ENCODE results near the gene CCDC6.

CCDC6 gene

DNA sequence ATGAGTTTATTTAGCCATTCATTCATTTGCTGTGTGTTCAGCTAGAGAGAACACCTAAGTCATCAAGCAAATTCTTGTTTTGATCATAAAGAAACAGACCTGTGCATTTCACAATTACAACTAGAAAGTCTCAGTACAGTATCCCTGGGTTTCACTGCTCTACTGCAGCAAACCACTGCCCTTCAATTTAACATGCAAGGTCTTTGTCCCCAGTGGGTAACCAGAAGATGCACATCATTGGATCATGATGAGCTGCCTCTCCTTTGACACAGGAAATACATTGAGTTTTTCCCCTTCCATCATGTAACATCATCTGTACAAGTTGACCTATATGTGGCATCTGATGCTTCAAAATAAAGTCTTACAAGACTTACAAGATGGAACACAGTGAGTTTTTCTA lies 82.6 kb downstream of the CCDC6 start:
- TF ChIP-seq CTCF (IDR thresholded peaks at IDR 0.05; ENCODE audit: low read depth, low read length) = no peak
- H3K4me3 ChIP-seq (ENCODE audit: low read depth, low read length) = no peak overlapping the region

GRCh38 chr10:59823111-59823510 lies 83.2 kb downstream of the CCDC6 start:
- no peak overlapping the region for H3K4me3 ChIP-seq (ENCODE audit: low read depth, low read length)
- TF ChIP-seq CTCF (IDR thresholded peaks at IDR 0.05; ENCODE audit: low read depth, low read length) = no peak

DNA sequence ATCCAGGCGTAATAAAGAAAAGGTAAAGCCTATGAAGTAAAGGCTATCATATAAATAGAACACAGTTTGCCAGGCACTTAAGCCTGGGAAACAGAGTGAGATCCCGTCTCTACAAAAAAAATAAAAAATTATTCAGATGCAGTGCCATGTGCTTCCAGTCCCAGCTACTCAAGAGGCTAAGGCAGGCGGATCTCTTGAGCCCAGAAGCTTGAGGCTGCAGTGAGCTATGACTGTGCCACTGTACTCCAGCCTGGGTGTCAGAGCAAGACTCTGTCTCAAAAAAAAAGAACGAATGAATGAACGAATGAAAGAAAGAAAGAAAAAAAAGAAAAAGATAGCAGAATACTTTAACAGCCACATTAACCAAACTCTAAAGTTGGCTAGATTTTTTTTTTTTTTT lies 85.9 kb downstream of the CCDC6 start:
- no peak overlapping the region for H3K4me3 ChIP-seq (ENCODE audit: low read depth, low read length)
- TF ChIP-seq CTCF (IDR thresholded peaks at IDR 0.05; ENCODE audit: low read depth, low read length) = no peak

DNA sequence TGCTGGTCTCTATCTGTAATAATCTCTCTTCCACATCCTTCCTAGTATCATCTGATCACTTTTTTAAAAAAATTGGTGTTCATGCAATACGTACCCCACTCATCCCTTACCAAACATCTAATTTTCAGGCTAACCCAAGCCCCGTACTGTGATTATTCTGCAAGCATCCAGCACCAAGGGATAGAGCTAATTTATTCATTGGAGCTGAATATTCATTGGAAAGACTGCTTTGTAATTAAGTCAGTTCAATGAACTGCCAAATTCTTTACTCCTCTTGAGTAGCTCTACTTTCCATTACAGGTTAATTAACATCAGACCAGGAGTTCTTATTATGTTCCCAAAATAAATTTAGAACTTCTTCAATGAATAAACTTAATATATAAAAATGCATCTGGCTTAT lies 86.7 kb downstream of the CCDC6 start:
- TF ChIP-seq CTCF (IDR thresholded peaks at IDR 0.05; ENCODE audit: low read depth, low read length) = no peak
- H3K4me3 ChIP-seq (ENCODE audit: low read depth, low read length) = no peak overlapping the region

DNA sequence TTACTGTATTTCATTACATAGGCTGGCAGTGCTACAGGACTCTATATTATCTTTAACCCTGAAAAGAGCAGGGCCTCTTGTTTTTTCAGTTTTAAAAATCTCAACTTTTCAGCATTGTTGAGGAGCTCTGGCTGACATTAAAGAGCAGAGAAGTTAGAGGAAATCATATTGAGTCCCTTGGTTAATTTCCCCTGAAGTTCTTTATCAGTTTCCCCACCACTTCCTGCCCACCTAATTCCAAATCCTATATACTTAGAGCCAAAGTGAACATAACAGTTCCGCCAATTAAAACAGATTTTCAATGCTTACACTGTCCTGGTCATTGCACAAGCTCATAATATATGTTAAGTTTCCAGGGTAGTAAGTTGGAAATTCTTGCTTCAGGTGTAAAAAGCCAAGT lies 87.1 kb downstream of the CCDC6 start:
- H3K4me3 ChIP-seq (ENCODE audit: low read depth, low read length) = no peak overlapping the region
- TF ChIP-seq CTCF (IDR thresholded peaks at IDR 0.05; ENCODE audit: low read depth, low read length) = no peak

DNA sequence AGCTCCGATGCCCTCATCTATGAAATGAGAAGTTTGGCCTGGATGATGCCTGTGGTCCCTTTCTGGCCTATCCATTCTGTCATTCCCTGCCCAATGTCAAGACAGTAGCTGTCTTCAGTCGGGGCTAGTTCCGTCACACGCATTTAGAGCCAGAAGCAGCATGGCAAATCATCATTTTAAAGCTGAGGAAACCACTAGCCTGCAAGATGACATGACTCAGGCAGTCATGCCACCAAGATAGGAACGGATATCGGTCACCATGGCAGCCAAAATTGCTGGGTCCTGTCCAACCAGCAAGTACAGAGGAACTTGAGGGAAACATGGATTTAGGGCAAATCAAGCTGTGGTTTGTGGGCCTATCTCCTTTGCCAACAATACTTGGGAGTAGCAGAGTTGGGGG lies 88.6 kb downstream of the CCDC6 start:
- H3K4me3 ChIP-seq (ENCODE audit: low read depth, low read length) = no peak overlapping the region
- no peak for TF ChIP-seq CTCF (IDR thresholded peaks at IDR 0.05; ENCODE audit: low read depth, low read length)

DNA sequence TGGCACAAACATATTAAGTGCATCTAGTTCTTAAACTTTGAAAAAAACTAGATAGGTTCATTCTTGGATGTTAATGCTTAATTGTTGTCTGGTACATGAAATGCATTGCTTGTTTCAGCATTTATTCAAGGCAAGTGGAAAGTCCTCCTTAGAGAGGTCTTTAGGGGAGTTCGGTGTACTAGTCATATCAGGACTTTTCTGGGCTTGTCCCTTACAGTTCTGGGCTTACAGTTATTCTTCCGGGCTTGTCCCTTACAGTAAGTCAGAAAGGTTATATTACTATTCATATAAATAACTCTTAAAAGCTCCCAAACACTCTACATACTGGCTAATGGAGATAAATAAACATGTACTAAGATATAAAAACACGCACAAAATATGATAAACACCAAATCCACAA lies 91.5 kb downstream of the CCDC6 start:
- no peak overlapping the region for H3K4me3 ChIP-seq (ENCODE audit: low read depth, low read length)
- TF ChIP-seq CTCF (IDR thresholded peaks at IDR 0.05; ENCODE audit: low read depth, low read length) = no peak
